ENCODE measurements around the gene CFAP74. TPM values are rescaled to one million over a fixed set of nuclear protein-coding genes. Genes with fewer than 3 reads are reported as not detected.

The CFAP74 gene
- total and polyA plus RNA-seq, 2 of the 4 experiments (the other 2 are of a cell fraction) = not detected

- no peak overlapping the region for H3K4me3 ChIP-seq (ENCODE audit: insufficient read depth, low read depth, low read length)
- DNase-seq (no peak), ATAC-seq (ENCODE audit: low read depth) (no peak)
- H2AK5ac ChIP-seq (ENCODE audit: low read depth, low read length) = 0 out of 2 replicates have a peak overlapping the region, but pooled peaks have one; percentile 16
- no TSS peak for BruUV-seq (replicated peaks)
- no peak overlapping the region for H3K4ac ChIP-seq (ENCODE audit: low read depth, low read length)
- no peak overlapping the region for H3K27ac ChIP-seq (ENCODE audit: insufficient read depth, low read length)
- no peak overlapping the region for H2BK5ac ChIP-seq (ENCODE audit: low read depth, low read length, poor library complexity, severe bottlenecking)
- no peaks in the 10 kb centered on the region for H3K9me3 ChIP-seq (ENCODE audit: control insufficient read depth, insufficient read depth, low read length)
- H3K27me3 ChIP-seq (ENCODE audit: control insufficient read depth, insufficient read depth, low read length) = no peaks in the 10 kb centered on the region
- H2BK20ac ChIP-seq (ENCODE audit: low read depth, low read length) = no peak overlapping the region
- H3K9ac ChIP-seq (ENCODE audit: low read depth, low read length) = no peak overlapping the region
- intact Hi-C loops (cut with micrococcal nuclease) (no loop called here), in situ Hi-C loops (cut with MboI; ENCODE audit: low sequenced_read_pairs) (no loop called here), dilution Hi-C loops (cut with HindIII; ENCODE audit: low sequenced_read_pairs, unreplicated experiment) (no loop called here)
- H3K18ac ChIP-seq (ENCODE audit: low read depth, low read length) = no peak overlapping the region
- no peak overlapping the region for H2BK15ac ChIP-seq (ENCODE audit: low read depth, low read length)
- no peaks in the 10 kb centered on the region for H3K36me3 ChIP-seq (ENCODE audit: control insufficient read depth, insufficient read depth, low read length)
- no peak overlapping the region for H2AFZ ChIP-seq (replicated peaks; ENCODE audit: low read length, poor library complexity)
- no peak overlapping the region for H4K91ac ChIP-seq (ENCODE audit: insufficient read depth, low read depth, low read length)
- H4K8ac ChIP-seq (ENCODE audit: low read depth in 2 of 2, low read length in 2 of 2) = no peak overlapping the region
- no peak overlapping the region for H3K56ac ChIP-seq (ENCODE audit: extremely low read depth, insufficient read depth, low read length)
- peaks cover 2% of the 10 kb centered on the region for H3K9me1 ChIP-seq (ENCODE audit: insufficient read depth, low read length)
- no peak overlapping the region for H4K5ac ChIP-seq (ENCODE audit: low read depth, low read length)
- H4K20me1 ChIP-seq (ENCODE audit: insufficient read depth, low read length) = peaks cover 11% of the 10 kb centered on the region
- no peak overlapping the region for H3K14ac ChIP-seq (replicated peaks; ENCODE audit: low read depth, low read length)
- no peak overlapping the region for H3K4me2 ChIP-seq (ENCODE audit: low read depth, low read length)
- H3K4me1 ChIP-seq (ENCODE audit: control insufficient read depth, insufficient read depth, low read length) = peaks cover 8% of the 10 kb centered on the region
- POLR2A ChIA-PET (ENCODE audit: unreplicated experiment) = no interaction called here
- H2BK120ac ChIP-seq (ENCODE audit: low read depth, low read length) = no peak overlapping the region
- CTCF ChIA-PET = no interaction called here
- TF ChIP-seq RCOR1 (IDR thresholded peaks at IDR 0.05; ENCODE audit: insufficient replicate concordance, low read length) = no peak
- no peak for TF ChIP-seq USF2 (IDR thresholded peaks at IDR 0.05; ENCODE audit: low read depth, low read length)
- no peak for TF ChIP-seq BHLHE40 (IDR thresholded peaks at IDR 0.05; ENCODE audit: low read depth, low read length)
- TF ChIP-seq RAD21 (IDR thresholded peaks at IDR 0.05; ENCODE audit: low read length) = no peak
- no peak for TF ChIP-seq FOS (IDR thresholded peaks at IDR 0.05; ENCODE audit: low read depth, low read length)
- TF ChIP-seq ELK1 (IDR thresholded peaks at IDR 0.05; ENCODE audit: borderline replicate concordance, low read depth, low read length) = no peak
- TF ChIP-seq MAFK (IDR thresholded peaks at IDR 0.05; ENCODE audit: low read depth, low read length) = no peak
- TF ChIP-seq CTCF (conservative IDR thresholded peaks at IDR 0.05; ENCODE audit: low read depth, low read length) = no peak
- TF ChIP-seq POLR2A (IDR thresholded peaks at IDR 0.05; ENCODE audit: low read depth, low read length) = no peak
- no peak for TF ChIP-seq RFX5 (IDR thresholded peaks at IDR 0.05; ENCODE audit: low read depth, low read length)
- no peak for TF ChIP-seq CHD1 (IDR thresholded peaks at IDR 0.05; ENCODE audit: low read depth, low read length)
- TF ChIP-seq CEBPB (IDR thresholded peaks at IDR 0.05; ENCODE audit: low read depth, low read length) = no peak
- no peak for TF ChIP-seq MAZ (IDR thresholded peaks at IDR 0.05; ENCODE audit: borderline replicate concordance, low read depth, low read length)
- TF ChIP-seq MXI1 (IDR thresholded peaks at IDR 0.05; ENCODE audit: borderline replicate concordance, low read depth, low read length) = no peak
- TF ChIP-seq NFE2L2 (IDR thresholded peaks at IDR 0.05; ENCODE audit: low read depth, low read length) = no peak
- no peak for TF ChIP-seq SMC3 (IDR thresholded peaks at IDR 0.05; ENCODE audit: low read depth, low read length)
- no peak overlapping the region for H3K23ac ChIP-seq (ENCODE audit: low read depth, low read length)
- no CpG with 5 or more reads among the region's 2 CpGs for WGBS, 2 experiments (ENCODE audit: extremely low coverage in 2 of 2, insufficient read length in 1 of 2)
- no peak overlapping the region for H2AK9ac ChIP-seq (replicated peaks; ENCODE audit: low read depth, low read length, poor library complexity)
- peaks cover 13 to 14% of the 10 kb centered on the region in 2 experiments for H3K79me1 ChIP-seq (ENCODE audit: low read depth in 1 of 2, low read length in 2 of 2)
Observed at GRCh38 chr1:1893997-1894353, 109.6 kb downstream of the CFAP74 start.
